Stimulated activated CD8-positive, alpha-beta memory T cell treated with anti-CD3 and anti-CD28 coated beads, Interleukin-15, amount 100 ng/mL, for 4 hours (primary cell): ENCODE measurements around the gene CUX1.

Source experiments
- DNase-seq, 2 donors: peaks; one replicate each; pipeline ENCODE4 v3.0.0-alpha.2; 2020; ENCODE audit warnings: low read depth in 2 of 2

CUX1 gene

GRCh38 chr7:101937717-101938514, 120.5 kb downstream of the CUX1 start:
- DNase-seq = no peak

DNA sequence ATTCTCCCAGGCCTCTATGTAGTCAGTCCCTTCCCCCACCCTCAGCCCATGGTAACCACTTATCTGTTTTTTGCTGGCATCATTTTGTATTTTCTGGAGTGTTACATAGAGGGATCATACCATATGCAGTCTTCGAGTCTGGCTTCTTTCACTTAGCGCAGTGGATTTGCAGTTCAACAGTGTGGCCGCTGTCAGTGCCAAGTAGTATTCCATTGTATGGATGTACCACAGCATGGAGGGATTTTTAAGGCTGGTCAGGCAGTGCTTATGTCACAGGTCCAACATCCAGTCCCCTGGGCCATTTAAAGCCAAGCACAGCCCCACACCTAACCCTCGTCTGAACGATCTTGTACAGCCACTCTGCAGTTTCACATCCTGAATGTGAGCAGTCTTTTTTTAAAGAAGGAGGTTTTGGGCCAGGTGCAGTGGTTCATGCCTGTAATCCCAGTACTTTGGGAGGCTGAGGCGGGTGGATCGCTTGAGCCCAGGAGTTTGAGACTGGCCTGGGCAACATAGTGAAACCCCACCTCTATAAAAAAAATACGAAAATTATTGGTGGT, 121.8 kb downstream of the CUX1 start:
- no peak for DNase-seq

GRCh38 chr7:101940151-101940550, 122.7 kb downstream of the CUX1 start:
- DNase-seq = no peak

GRCh38 chr7:101940830-101941229, 123.4 kb downstream of the CUX1 start:
- no peak for DNase-seq

- no peak for DNase-seq
These were observed 124.3 kb downstream of the CUX1 start for GRCh38 chr7:101941481-101942383.

- DNase-seq = no peak
These were observed 125.3 kb downstream of the CUX1 start for GRCh38 chr7:101942603-101943210.

- DNase-seq = no peak
These were observed 125.9 kb downstream of the CUX1 start for GRCh38 chr7:101943306-101943705.

GRCh38 chr7:101943889-101944600, 126.6 kb downstream of the CUX1 start:
- DNase-seq = no peak

- no peak for DNase-seq
These were observed 127.2 kb downstream of the CUX1 start for GRCh38 chr7:101944611-101945010.

DNA sequence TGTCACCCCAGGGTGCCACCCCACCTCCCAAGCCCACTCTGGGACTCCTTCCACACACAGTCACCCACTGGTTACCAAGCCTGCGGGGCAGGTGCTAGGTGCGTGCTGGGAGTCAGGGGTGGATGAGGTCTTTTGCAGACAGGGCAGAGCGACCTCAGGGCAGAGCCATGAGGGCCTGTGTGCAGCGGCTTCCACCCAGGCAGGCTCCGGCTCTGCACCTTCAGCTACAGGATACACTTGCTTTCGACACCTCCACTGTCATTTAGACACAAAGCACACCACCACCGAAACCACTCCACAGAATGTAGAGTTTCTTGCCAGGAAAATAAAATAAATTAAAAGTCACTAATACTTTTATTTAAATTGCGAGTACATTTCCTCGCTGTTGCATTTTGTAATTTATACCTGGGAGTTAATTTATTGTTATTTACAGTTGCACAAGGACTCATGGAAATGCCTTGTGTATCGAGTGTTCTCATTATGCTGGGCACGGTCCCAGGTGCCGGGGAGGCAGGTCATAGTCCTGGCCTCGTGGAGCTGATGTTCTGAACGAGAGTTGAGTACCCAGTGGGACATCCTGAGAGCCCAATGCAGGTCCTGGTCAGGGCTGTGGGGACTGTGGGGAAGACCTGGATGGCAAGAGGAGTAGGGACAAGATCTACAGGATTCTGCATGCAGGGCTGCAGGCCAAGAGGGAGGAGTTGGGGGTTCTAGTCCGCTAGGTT, 127.8 kb downstream of the CUX1 start:
- DNase-seq = no peak

- DNase-seq = no peak
These were observed 130.5 kb downstream of the CUX1 start for GRCh38 chr7:101947899-101948298.

DNA sequence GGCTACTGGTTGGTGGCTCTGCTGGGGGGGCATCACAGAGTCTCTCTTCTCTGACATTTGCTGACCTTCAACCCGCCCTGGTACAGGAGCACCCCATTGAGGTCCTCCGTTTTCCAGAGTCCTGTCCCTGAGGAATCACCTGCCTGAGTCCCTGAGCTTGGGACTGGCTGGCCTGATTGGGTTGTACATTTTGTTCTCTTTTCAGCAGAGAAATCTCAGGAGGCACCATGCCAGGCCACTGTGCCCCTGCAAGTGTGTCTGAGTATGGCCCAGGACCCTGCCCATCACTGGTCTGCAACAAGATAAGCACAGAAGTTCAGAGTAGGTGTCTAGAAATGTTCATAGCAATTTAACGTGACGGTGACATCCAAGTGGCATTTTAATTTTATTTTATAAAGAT, 131.2 kb downstream of the CUX1 start:
- no peak for DNase-seq

GRCh38 chr7:101950450-101951119, 133.2 kb downstream of the CUX1 start:
- no peak for DNase-seq

DNA sequence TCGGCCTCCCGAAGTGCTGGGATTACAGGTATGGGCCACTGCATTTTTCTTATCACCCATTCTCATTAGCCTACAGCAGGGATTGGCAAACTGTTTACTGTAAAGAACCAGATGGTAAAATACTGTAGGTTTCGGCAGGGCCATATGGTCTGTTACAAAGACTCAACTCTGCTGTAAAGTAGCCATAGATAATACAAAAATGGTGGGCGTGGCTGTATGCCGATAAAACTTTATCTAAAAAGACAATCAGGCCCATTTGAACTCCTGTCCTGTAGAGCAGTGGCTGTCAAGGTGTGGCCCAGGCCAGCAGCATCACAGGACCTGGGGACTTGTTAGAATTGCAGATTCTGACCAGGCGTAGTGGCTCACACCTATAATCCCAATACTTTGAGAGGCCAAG, 134.3 kb downstream of the CUX1 start:
- DNase-seq = no peak

DNA sequence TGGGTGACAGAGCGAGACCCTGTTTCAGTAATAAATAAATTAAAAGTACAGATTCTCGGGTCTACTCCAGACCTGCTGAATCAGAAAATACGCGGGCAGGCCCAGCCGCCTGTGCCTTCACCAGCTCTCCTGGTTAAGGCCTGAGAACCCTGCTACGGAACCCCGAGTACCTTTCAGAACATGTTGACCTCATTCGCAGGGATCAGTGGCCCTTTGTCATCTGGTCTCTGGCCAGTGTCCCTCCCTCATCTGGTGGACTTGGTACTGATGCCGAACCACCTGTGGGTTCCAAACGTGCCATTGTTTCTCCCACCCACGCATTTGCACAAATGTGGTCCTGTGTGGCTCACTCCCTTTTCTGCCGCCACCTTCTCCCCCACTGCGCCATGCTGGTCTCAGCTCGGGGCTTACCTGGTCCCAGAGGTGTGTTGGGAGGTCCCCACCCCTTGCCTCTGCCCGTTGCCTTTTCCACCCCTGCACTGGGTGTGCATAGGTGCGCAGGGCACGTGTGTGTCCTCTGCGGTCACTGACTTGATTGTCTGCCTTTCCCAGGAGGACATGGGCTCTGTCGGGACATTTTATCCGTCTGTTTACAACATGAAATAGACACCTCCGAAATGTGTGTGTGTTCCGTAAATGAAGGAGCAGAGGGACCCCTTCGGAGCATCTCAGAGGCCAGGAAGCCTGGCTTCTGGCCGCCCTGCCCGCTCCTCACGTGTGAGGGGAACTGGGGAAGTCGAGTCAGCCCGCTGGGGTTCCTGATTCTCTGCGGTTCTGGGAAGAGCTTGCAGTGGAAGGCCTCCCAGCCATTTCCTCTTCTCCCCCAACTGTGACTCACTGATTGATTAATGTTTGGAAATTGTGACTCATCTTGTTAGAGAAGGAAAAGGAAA, 135.2 kb downstream of the CUX1 start:
- DNase-seq = no peak

GRCh38 chr7:101953248-101953819, 135.9 kb downstream of the CUX1 start:
- no peak for DNase-seq

DNA sequence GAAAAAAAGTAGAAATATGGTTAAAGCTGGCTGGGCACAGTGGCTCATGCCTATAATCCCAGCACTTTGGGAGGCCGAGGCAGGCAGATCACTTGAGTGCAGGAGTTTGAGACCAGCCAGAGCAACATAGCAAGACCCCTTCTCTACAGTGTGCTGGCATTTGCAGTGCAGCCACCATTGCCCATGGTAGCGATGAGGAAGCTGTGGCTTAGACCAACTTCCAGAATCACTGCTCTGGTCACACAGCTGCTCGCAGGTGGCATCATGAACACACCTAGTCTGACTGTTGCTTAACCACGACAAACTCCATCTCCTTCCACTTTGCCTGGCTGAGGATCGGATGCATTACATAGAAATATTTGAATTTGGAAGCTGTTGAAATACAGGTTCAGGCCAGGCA, 137.1 kb downstream of the CUX1 start:
- DNase-seq = no peak

DNA sequence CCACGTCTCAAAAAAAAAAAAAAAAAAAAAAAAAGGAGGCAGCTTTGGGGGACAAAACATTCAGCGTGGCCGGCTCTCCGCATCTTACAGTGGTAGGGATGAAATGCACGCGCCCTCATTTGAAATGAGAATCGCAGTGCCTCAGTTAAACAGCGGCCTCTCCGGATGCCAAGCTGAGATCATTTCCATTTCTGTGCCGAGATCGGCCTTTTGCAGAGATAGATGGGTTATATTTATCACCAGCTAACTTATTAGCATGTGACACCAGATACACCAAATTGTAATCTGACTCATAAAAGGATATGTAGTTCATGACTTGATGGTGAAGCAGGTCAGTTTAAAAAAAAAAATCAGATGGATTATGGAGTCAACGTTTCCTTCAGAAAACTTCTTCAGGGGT, 138.7 kb downstream of the CUX1 start:
- DNase-seq = no peak
